Spinal cord (tissue), 10 donors: ENCODE results near the gene TCEAL9. TPM values are rescaled to one million over a fixed set of nuclear protein-coding genes. Genes with fewer than 3 reads are reported as not detected.
"Not testable (repeated sequence)": the region's sequence is repeated elsewhere in the genome, so short reads cannot be mapped to it uniquely, and the experiment has no call there.

Experiments
- DNase-seq, 6 donors: peaks; one replicate each; pipeline versions ENCODE4 v3.0.0 to v3.0.0-alpha.2; 2013 to 2015; ENCODE audit warnings: low spot score in 6 of 6, low read depth in 4 of 6
- H3K27ac ChIP-seq: one replicate; pipeline ENCODE4 v1.5.1; 2013; ENCODE audit warnings: low read depth, low read length, control low read depth
- H3K27me3 ChIP-seq: one replicate; pipeline ENCODE4 v1.6.1; 2013; ENCODE audit warnings: low read length; ENCODE audit not compliant: control insufficient read depth, insufficient read depth
- H3K36me3 ChIP-seq: one replicate; pipeline ENCODE4 v1.6.1; 2013; ENCODE audit warnings: low read length; ENCODE audit not compliant: control insufficient read depth, insufficient read depth
- H3K4me1 ChIP-seq: one replicate; pipeline ENCODE4 v1.6.1; 2013; ENCODE audit warnings: low read length; ENCODE audit not compliant: control insufficient read depth, insufficient read depth
- H3K4me3 ChIP-seq: one replicate; pipeline ENCODE4 v1.5.1; 2013; ENCODE audit warnings: low read depth, low read length, control low read depth
- H3K9me3 ChIP-seq: one replicate; pipeline ENCODE4 v1.6.1; 2013; ENCODE audit warnings: low read length; ENCODE audit not compliant: control insufficient read depth, insufficient read depth
- WGBS: methylation state at CpG from one replicate; pipeline ENCODE4 v1.1.5; 2013; ENCODE audit warnings: missing lambda C conversion rate; ENCODE audit not compliant: insufficient coverage; 5-methylcytosine and 5-hydroxymethylcytosine counted together
- polyA plus RNA-seq, 2 donors: library from polyadenylated mRNA; unstranded; fragments of 120-200 nt; gene quantifications; one replicate each; pipeline ENCODE4 v1.2.1, GENCODE V29; 2013; ENCODE audit not compliant: insufficient read length in 2 of 2
- total RNA-seq, 2 donors: library from RNA; depleted of rRNA in 1 of 2; stranded (reverse); fragments of 120-200 nt in 1 of 2; fragments of >200 nt in 1 of 2; gene quantifications; one replicate each; pipeline versions ENCODE4 v1.2.3 to v1.2.4, GENCODE V29; 2013 to 2014
- donor health status: healthy.

The TCEAL9 gene
- total and polyA plus RNA-seq, 4 donors, result 63.8 to 111 (median 103) TPM

DNA sequence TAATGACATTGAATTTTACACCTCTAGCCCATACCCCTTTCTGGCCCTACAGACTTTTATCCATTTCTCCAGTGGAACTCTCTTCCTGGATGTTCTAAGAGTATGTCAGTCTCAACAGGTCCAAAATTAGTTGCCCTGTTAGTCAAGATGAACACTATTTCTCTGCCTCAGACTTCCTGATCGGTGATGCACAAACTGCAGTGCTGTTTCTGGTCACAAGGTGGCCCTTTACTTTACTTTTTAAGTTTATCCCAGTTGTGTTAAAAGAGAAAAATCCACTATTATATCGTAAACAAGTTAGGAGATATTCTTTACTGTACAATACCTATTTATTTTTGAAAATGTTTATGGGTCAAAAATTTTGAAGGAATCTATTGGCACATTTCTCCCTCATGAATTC is 13.2 kb upstream of the TCEAL9 start:
- DNase-seq, result peak in 3 of 6 donors; percentile 14 to 76 (median 66)
- Histone ChIP-seq H3K9me3 (no peaks in the 10 kb centered on the region), H3K36me3 (no peaks in the 10 kb centered on the region), H3K27me3 (peaks cover 20% of the 10 kb centered on the region), H3K4me1 (peaks cover 2% of the 10 kb centered on the region), H3K27ac (no peak overlapping the region), H3K4me3 (no peak overlapping the region)
- WGBS, result no CpG with 5 or more reads among the region's 2 CpGs

DNA sequence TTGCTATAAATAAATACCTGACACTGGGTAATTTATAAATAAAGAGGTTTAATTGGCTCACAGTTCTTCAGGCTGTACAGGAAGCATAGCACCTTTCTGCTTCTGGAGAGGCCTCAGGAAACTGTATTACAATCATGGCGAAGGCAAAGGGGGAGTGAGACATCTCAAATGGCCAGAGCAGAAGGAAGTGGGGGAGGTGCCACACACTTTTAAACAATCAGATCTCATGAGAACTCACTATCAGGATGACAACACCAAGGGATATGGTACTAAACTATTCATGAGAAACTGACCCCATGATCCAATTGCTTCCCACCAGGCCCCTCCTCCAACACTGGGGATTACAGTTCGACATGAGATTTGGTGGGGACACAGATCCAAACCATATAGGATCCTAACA is 11.7 kb upstream of the TCEAL9 start:
- H3K27ac ChIP-seq, result no peak overlapping the region
- peaks cover 24% of the 10 kb centered on the region for H3K27me3 ChIP-seq
- no peak for DNase-seq
- no peaks in the 10 kb centered on the region for H3K36me3 ChIP-seq
- WGBS, result 40% methylated on average over 1 of the region's 2 CpGs
- H3K4me3 ChIP-seq, result no peak overlapping the region
- H3K4me1 ChIP-seq, result peaks cover 3% of the 10 kb centered on the region
- no peaks in the 10 kb centered on the region for H3K9me3 ChIP-seq

- Histone ChIP-seq H3K27ac (no peak overlapping the region), H3K36me3 (no peaks in the 10 kb centered on the region), H3K4me1 (peaks cover 3% of the 10 kb centered on the region), H3K9me3 (no peaks in the 10 kb centered on the region), H3K4me3 (no peak overlapping the region), H3K27me3 (peaks cover 26% of the 10 kb centered on the region)
- 33% methylated on average over 26 of the region's 29 CpGs for WGBS
- DNase-seq, result peak in 1 of 6 donors; percentile 1
Observed at GRCh38 chrX:103347682-103348397, 8.5 kb upstream of the TCEAL9 start.

- Histone ChIP-seq H3K4me3 (peak overlapping the region; percentile 89), H3K27me3 (no peaks in the 10 kb centered on the region), H3K4me1 (no peaks in the 10 kb centered on the region), H3K36me3 (no peaks in the 10 kb centered on the region), H3K27ac (peak overlapping the region; percentile 91), H3K9me3 (no peaks in the 10 kb centered on the region)
- no CpG with 5 or more reads among the region's 13 CpGs for WGBS
- peak in 2 of 6 donors; percentile 59 to 64 for DNase-seq
Observed at GRCh38 chrX:103356858-103357257, 552 bp downstream of the TCEAL9 start.

DNA sequence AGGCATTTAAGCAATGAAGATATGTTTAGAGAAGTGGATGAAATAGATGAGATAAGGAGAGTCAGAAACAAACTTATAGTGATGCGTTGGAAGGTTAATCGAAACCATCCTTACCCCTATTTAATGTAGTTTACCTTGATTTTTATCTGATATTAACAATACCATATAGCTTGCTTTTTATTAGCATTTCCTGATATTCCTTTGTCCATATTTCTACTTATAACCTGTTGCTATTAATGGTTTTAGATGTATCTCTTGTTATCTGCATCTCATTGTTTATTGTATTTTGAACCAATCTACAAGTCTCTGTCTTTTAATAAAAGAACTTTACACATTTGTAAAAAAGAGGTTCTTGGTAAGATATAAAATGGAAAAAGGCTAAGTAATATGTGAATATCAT is 1.6 kb downstream of the TCEAL9 start:
- no peak for DNase-seq
- H3K27ac ChIP-seq, result no peak overlapping the region
- no peaks in the 10 kb centered on the region for H3K9me3 ChIP-seq
- no CpG with 5 or more reads among the region's 2 CpGs for WGBS
- H3K4me1 ChIP-seq, result no peaks in the 10 kb centered on the region
- H3K36me3 ChIP-seq, result no peaks in the 10 kb centered on the region
- peak overlapping the region; percentile 89 for H3K4me3 ChIP-seq
- H3K27me3 ChIP-seq, result peaks cover 2% of the 10 kb centered on the region

- not testable (repeated sequence) for H3K9me3 ChIP-seq, H3K36me3 ChIP-seq, H3K4me1 ChIP-seq, DNase-seq, H3K27ac ChIP-seq, H3K4me3 ChIP-seq, H3K27me3 ChIP-seq
- no CpG with 5 or more reads among the region's 3 CpGs for WGBS
Observed at GRCh38 chrX:103359605-103360004, 3.3 kb downstream of the TCEAL9 start.

DNA sequence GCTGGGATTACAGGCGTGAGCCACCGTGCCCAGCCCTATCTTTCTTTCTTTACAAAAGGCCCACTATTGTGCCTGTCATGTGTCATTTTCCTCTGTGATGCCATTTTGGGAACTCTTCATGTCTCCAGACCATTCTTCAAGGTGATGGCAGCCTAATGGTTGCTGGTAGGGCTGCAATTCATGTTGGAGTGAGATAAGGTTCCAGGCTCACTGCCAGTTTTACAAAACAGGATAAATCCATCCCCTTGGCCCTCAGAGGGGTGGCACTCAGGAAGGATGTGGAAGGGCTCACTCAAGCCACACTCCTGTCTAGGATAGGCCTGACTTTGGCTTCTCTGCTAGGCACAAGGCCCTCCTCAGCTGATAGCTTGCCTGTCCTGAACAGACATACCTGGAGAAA is 3.8 kb downstream of the TCEAL9 start:
- WGBS, result 100% methylated on average over 1 of the region's 2 CpGs
- no peak overlapping the region for H3K27ac ChIP-seq
- no peaks in the 10 kb centered on the region for H3K9me3 ChIP-seq
- no peak for DNase-seq
- no peaks in the 10 kb centered on the region for H3K4me1 ChIP-seq
- H3K27me3 ChIP-seq, result peaks cover 2% of the 10 kb centered on the region
- H3K4me3 ChIP-seq, result no peak overlapping the region
- H3K36me3 ChIP-seq, result no peaks in the 10 kb centered on the region

GRCh38 chrX:103360916-103361315 is 4.6 kb downstream of the TCEAL9 start:
- Histone ChIP-seq H3K4me1 (no peaks in the 10 kb centered on the region), H3K9me3 (no peaks in the 10 kb centered on the region), H3K4me3 (no peak overlapping the region), H3K36me3 (no peaks in the 10 kb centered on the region), H3K27me3 (peaks cover 2% of the 10 kb centered on the region), H3K27ac (no peak overlapping the region)
- WGBS, result no CpG with 5 or more reads among the region's 2 CpGs
- DNase-seq, result no peak

DNA sequence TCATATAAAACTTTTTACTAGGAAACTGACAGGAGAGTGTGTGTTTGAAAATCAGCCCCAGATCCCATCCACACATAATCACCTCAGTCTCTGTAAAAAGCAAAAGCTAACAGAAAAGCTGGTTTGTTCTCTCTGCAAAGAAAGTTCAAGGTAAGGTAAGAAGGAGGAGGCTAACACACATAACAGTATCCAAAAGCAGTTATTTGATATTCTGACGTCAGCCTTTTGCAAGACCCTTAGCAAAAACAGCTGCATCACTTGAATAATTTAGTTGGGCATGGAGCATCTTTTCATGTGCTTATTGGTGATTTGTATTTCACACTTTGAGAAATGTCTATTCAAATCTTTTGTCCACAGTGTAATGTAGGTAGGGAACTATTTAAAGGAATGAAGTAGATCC is 5.5 kb downstream of the TCEAL9 start:
- peaks cover 2% of the 10 kb centered on the region for H3K9me3 ChIP-seq
- no peaks in the 10 kb centered on the region for H3K4me1 ChIP-seq
- no peak for DNase-seq
- no peak overlapping the region for H3K27ac ChIP-seq
- no peak overlapping the region for H3K4me3 ChIP-seq
- H3K36me3 ChIP-seq, result no peaks in the 10 kb centered on the region
- no CpG with 5 or more reads among the region's 1 CpG for WGBS
- H3K27me3 ChIP-seq, result peaks cover 2% of the 10 kb centered on the region

- H3K27ac ChIP-seq, result no peak overlapping the region
- no peaks in the 10 kb centered on the region for H3K4me1 ChIP-seq
- no peak overlapping the region for H3K4me3 ChIP-seq
- peaks cover 2% of the 10 kb centered on the region for H3K27me3 ChIP-seq
- no peaks in the 10 kb centered on the region for H3K36me3 ChIP-seq
- DNase-seq, result no peak
- WGBS, result no CpG with 5 or more reads among the region's 1 CpG
- peaks cover 2% of the 10 kb centered on the region for H3K9me3 ChIP-seq
Observed at GRCh38 chrX:103362474-103362873, 6.2 kb downstream of the TCEAL9 start.
